DND-41 (cell line): ENCODE results near the gene UBE3B.

Experiments used
- ATAC-seq: fragments of 200-7000 bp; cut with Tn5 transposase; 3 replicates; pipeline ENCODE4 v1.9.1; 2021; ENCODE audit warnings: low read depth; ENCODE audit not compliant: insufficient read depth
- DNase-seq: peaks from one replicate; pipeline ENCODE4 v3.0.0-alpha.2; 2020
- H2AFZ ChIP-seq: 2 replicates; pipeline ENCODE4 v1.6.0; 2012; ENCODE audit warnings: low read depth, low read length
- H3K27ac ChIP-seq: 2 replicates; pipeline ENCODE4 v1.5.1; 2012; ENCODE audit warnings: low read length, inconsistent platforms
- H3K27me3 ChIP-seq: fragments of 200-600 bp; sonication (generic); 2 replicates; pipeline ENCODE4 v1.6.0; 2012; ENCODE audit warnings: low read length, mild to moderate bottlenecking, inconsistent platforms; ENCODE audit not compliant: insufficient read depth, poor library complexity
- H3K36me3 ChIP-seq: 2 replicates; pipeline ENCODE4 v1.5.1; 2012; ENCODE audit warnings: low read length, inconsistent platforms; ENCODE audit not compliant: insufficient read depth
- H3K4me1 ChIP-seq: 2 replicates; pipeline ENCODE4 v1.5.1; 2012; ENCODE audit warnings: mild to moderate bottlenecking, low read length; ENCODE audit not compliant: insufficient read depth
- H3K4me2 ChIP-seq: 2 replicates; pipeline ENCODE4 v1.6.0; 2012; ENCODE audit warnings: mild to moderate bottlenecking, moderate library complexity, low read length, inconsistent platforms; ENCODE audit not compliant: insufficient read depth
- H3K4me3 ChIP-seq, 2 experiments: fragments of 200-600 bp in 1 of 2; shearing (Covaris generic) in 1 of 2; 2 replicates each; pipeline ENCODE4 v1.5.1; 2012 to 2016; ENCODE audit warnings: inconsistent platforms in 2 of 2, low read length in 2 of 2, mild to moderate bottlenecking in 2 of 2, low read depth in 1 of 2, moderate library complexity in 1 of 2
- H3K79me2 ChIP-seq: 2 replicates; pipeline ENCODE4 v1.6.0; 2012; ENCODE audit warnings: low read length, inconsistent platforms; ENCODE audit not compliant: insufficient read depth
- H3K9ac ChIP-seq: 2 replicates; pipeline ENCODE4 v1.6.0; 2012; ENCODE audit warnings: low read depth, mild to moderate bottlenecking, inconsistent platforms, low read length, moderate library complexity
- H3K9me3 ChIP-seq: 2 replicates; pipeline ENCODE4 v1.5.1; 2012; ENCODE audit warnings: low read length, moderate library complexity, mild to moderate bottlenecking, inconsistent platforms; ENCODE audit not compliant: insufficient read depth, severe bottlenecking
- H4K20me1 ChIP-seq: 2 replicates; pipeline ENCODE4 v1.6.0; 2012; ENCODE audit warnings: low read length; ENCODE audit not compliant: insufficient read depth
- CTCF ChIP-seq: IDR thresholded peaks from 2 replicates; pipeline ENCODE4 v1.5.1; 2012; ENCODE audit warnings: borderline replicate concordance, low read length, moderate library complexity, mild to moderate bottlenecking; ENCODE audit not compliant: poor library complexity, severe bottlenecking; ENCODE audit errors: extremely low read depth
- EZH2 ChIP-seq: IDR thresholded peaks from 3 replicates; pipeline ENCODE4 v1.6.1; 2012; ENCODE audit warnings: borderline replicate concordance, low read depth, mild to moderate bottlenecking, moderate library complexity, low read length, inconsistent platforms; ENCODE audit not compliant: severe bottlenecking

UBE3B gene

GRCh38 chr12:109541413-109541726 lies 63.9 kb downstream of the UBE3B start:
- Histone ChIP-seq H3K79me2 (no peaks in the 10 kb centered on the region), H2AFZ (no peak overlapping the region), H3K36me3 (no peaks in the 10 kb centered on the region), H3K4me1 (no peaks in the 10 kb centered on the region), H3K27ac (no peak overlapping the region), H3K9ac (no peak overlapping the region), H3K9me3 (no peaks in the 10 kb centered on the region), H3K4me2 (no peak overlapping the region), H3K4me3 (no peak overlapping the region), H4K20me1 (no peaks in the 10 kb centered on the region; the same call in 1 of the 2 replicates), H3K27me3 (no peaks in the 10 kb centered on the region)
- no peak for ATAC-seq
- DNase-seq: no peak
- no peak for TF ChIP-seq CTCF
- TF ChIP-seq EZH2: no peak

GRCh38 chr12:109542014-109542413 lies 64.6 kb downstream of the UBE3B start:
- H3K9me3 ChIP-seq: no peaks in the 10 kb centered on the region
- H3K79me2 ChIP-seq: no peaks in the 10 kb centered on the region
- H3K4me3 ChIP-seq: no peak overlapping the region
- no peaks in the 10 kb centered on the region for H3K27me3 ChIP-seq
- H2AFZ ChIP-seq: no peak overlapping the region
- H3K27ac ChIP-seq: no peak overlapping the region
- no peak for DNase-seq
- TF ChIP-seq EZH2 (no peak), CTCF (no peak)
- no peak overlapping the region for H3K4me2 ChIP-seq
- H4K20me1 ChIP-seq: no peaks in the 10 kb centered on the region; the same call in 1 of the 2 replicates
- no peaks in the 10 kb centered on the region for H3K4me1 ChIP-seq
- no peak for ATAC-seq
- H3K9ac ChIP-seq: no peak overlapping the region
- H3K36me3 ChIP-seq: no peaks in the 10 kb centered on the region

- Histone ChIP-seq H3K36me3 (no peaks in the 10 kb centered on the region), H3K27ac (no peak overlapping the region), H4K20me1 (no peaks in the 10 kb centered on the region; the same call in 1 of the 2 replicates), H3K9ac (no peak overlapping the region), H3K4me3 (no peak overlapping the region), H3K27me3 (no peaks in the 10 kb centered on the region), H3K4me2 (no peak overlapping the region), H2AFZ (no peak overlapping the region), H3K9me3 (no peaks in the 10 kb centered on the region), H3K79me2 (no peaks in the 10 kb centered on the region), H3K4me1 (no peaks in the 10 kb centered on the region)
- TF ChIP-seq EZH2 (no peak), CTCF (no peak)
- DNase-seq: no peak
- no peak for ATAC-seq
Observed at GRCh38 chr12:109542876-109543275, 65.4 kb downstream of the UBE3B start.

- no peaks in the 10 kb centered on the region for H3K9me3 ChIP-seq
- peak; percentile 60 for ATAC-seq
- H3K9ac ChIP-seq: no peak overlapping the region
- H4K20me1 ChIP-seq: no peaks in the 10 kb centered on the region; the same call in 1 of the 2 replicates
- H3K4me3 ChIP-seq: no peak overlapping the region
- H3K27ac ChIP-seq: no peak overlapping the region
- no peak overlapping the region for H2AFZ ChIP-seq
- H3K4me1 ChIP-seq: no peaks in the 10 kb centered on the region
- no peaks in the 10 kb centered on the region for H3K79me2 ChIP-seq
- H3K4me2 ChIP-seq: no peak overlapping the region
- H3K27me3 ChIP-seq: peaks cover 6% of the 10 kb centered on the region
- DNase-seq: peak; percentile 20
- TF ChIP-seq CTCF (no peak), EZH2 (no peak)
- no peaks in the 10 kb centered on the region for H3K36me3 ChIP-seq
Observed at GRCh38 chr12:109544955-109545531, 67.6 kb downstream of the UBE3B start.
